Activated T-cell treated with anti-CD3 and anti-CD28 coated beads for 4 hours (primary cell): ENCODE results near the gene ITM2C.

ENCODE experiments used
- DNase-seq: peaks from one replicate; pipeline ENCODE4 v3.0.0-alpha.2; 2020

The ITM2C gene, protein sequence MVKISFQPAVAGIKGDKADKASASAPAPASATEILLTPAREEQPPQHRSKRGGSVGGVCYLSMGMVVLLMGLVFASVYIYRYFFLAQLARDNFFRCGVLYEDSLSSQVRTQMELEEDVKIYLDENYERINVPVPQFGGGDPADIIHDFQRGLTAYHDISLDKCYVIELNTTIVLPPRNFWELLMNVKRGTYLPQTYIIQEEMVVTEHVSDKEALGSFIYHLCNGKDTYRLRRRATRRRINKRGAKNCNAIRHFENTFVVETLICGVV

DNA sequence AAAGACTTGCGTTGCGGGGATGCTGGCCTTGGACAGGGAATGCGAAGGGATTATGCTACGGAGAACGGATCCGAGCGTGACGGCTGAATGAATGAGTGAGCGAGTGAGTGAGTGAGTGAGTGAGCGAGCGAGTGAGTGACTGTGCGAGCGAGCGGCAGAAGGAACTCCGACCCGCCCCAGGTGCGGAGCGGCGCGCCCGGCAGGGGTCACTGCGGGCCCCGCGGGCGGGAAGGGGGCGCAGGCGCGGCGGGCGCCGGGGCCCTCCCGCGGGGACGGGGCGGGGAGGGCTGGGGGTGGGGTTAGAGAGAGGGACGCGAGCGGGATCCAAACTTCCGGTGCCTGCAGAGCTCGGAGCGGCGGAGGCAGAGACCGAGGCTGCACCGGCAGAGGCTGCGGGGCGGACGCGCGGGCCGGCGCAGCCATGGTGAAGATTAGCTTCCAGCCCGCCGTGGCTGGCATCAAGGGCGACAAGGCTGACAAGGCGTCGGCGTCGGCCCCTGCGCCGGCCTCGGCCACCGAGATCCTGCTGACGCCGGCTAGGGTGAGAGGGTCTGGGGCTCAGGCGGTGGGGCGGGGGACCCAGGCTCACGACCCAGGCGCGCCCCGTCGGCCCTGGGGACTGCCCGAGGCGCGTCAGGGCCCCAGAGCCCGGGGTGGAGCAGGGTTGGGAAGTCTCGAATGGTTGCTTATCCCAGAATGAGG is at the start of gene ITM2C:
TSS of gene ITM2C (plus strand) at position 338 of the 702 bp plus-strand sequence. CDS start at position 422, 84 bp downstream.
- DNase-seq: peak; percentile 58

DNA sequence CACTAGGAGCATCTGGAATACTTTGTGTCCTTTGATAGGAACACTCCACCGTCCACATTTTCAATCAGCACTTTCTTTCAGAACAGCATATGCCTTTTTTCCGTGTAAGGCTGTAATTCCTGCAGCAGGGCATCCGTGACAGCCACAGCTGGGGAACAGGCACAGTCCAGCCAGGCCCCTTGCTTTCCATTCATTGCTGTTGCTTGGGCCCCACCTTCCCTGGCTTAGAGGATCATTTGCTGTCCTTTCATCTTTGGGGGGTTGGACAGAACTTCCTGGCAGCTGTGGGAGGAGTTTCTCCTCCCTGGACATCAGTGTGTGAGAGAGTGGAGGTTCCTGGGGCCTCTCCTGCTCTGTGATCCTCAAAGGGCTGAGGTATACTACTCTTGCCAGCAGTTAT is 49.7 kb upstream of the ITM2C start:
- DNase-seq: no peak

DNA sequence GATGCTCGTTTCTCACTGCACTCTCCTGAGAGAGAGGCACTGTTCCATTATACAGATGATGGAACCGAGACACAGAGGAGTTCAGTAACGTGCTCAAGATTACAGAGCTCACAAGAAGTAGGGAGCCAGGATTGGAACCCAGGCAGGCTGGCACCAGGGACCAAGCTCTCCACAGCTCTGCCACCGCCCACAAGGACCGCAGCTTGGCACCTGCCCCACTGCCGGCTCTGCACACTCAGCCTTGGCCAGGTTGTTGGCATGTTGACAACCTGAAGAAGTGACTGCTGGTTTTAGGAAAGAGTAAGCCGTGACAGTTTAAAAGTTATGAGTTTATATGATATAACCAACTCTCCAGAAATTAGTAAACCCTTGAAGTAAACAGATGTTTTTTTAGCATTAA is 48.0 kb upstream of the ITM2C start:
- DNase-seq: no peak

DNA sequence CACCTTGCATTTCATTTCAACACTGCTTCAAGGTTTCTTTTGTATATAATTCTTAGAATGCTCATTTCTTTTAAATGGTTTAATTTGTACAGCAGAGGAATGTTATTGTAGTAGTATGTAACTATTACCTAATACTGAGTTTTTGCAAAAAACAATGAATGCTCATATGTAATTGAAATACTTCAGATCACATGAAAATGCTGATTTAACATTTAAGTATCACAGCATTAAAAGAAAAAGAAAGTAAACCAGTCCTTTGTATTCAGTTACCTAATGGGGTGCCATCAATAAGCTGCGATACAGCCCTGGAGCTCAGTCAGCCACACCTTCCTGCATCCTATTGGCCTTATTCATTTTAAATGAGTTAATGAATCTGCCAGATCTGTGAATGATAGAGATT is 45.3 kb upstream of the ITM2C start:
- no peak for DNase-seq

DNA sequence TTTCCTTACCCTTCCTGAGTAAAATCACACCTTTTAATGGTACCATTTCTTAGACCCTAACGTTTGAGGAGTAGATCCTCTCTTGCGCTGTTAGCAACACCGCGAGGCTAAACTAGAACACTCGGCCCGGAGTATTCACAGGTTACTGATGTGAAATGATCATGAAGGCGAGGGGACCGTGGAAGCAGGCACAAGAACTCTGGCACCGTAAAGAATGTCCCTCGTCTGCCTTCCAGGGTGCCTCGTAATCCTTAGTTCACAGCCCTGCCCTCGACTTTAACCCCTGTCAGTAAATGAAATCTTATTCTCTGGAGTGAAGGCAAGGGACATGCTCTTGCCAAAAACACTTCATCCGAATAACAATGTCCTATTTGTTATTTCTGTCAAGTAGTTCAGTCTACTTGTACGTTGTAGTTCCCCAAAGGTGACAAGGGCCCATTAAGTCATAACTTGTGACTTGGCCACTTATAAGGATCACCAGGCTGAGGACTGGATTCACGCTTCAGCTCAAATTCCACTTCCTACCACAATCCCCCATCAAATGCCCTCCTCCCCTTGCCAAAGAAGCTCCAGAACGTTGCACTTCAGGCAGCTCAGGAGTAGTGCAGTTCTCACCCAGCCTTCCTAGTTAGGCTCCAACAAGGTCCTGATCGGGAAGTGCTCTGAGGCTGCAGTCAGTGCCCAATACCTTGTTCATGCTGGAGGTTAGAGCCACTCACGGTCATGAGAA is 43.3 kb upstream of the ITM2C start:
- DNase-seq: no peak

DNA sequence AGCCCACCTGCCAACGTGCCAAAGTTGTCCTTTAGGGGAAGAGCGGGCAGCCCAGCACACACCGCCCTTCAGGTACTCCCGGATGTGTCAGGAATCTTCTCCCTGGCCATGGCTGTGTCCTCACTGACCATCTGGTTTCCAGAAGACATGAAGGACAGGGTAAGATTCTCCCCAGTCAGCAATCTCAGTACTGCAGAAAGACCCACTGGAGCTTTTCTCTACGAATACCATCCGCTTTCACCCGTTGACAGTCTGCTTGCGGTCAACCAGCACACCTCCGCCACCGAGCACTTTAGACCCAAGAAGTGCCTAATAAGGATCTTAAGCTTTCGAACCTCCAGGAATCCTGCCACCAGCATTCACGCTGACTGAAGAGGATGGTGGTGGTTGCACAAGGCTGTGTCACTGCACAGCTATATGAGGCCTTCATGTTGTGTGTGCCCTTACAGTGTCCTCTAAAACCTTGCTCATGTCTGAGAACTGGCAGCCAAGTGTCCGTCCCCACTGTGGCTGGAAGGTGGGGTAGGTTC is 42.7 kb upstream of the ITM2C start:
- no peak for DNase-seq

DNA sequence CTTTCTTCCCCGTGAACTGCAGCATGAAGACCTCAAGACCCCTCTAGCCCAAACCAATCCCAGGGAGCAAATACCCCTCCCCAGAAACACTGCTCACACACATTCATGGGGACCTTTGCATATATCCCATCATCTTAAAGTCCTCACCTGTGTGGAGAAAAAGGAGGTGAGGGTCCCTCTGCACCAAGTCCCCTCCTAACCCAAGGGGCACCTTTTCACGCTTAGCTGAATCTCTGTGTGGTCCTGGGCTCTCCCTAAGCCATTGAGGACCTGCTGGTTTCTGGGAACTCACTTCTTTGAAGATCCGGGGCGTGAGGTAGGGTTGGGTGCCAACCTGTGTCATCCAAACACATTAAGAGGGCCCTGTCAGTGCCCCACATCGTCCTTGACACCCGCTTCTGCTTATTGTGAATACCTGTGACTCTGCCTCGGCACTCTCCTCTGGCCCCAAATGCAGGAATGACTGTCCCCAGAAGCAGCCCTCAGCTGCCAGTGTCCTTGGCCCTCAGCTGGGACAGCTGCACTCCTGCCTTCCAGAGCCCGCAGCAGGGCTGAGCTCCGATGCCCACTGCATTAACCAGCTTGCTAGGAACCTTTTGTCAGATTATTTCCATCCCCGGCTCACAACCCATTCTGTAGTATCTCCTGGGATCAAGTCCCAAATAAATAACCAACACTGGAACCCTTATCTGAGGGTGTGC is 41.3 kb upstream of the ITM2C start:
- DNase-seq: no peak

DNA sequence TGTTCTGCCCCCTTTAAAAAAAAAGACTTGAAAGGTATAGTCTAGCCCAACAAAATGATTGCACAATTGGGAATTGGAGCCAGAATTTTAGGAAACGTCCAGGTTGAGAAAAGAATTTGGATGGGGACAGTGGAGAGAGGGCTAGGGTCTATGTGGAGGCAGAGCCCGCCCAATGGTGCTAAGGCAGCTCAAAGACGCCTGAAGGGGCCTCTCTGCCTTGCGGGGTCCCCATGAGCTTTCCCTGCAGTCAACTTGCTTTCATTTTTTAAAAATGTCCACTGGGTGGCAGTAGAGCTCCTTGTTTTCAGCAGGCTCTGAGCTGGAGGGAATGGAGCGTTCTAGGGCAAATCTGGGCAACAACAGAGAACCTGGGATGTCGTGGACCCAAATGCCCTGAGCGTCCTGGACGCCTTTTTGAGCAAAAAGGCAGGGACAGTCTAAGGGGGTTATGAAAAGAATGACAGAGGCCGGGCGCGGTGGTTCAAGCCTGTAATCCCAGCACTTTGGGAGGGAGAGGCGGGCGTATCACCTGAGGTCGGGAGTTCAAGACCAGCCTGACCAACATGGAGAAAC is 40.2 kb upstream of the ITM2C start:
- DNase-seq: peak; percentile 42

DNA sequence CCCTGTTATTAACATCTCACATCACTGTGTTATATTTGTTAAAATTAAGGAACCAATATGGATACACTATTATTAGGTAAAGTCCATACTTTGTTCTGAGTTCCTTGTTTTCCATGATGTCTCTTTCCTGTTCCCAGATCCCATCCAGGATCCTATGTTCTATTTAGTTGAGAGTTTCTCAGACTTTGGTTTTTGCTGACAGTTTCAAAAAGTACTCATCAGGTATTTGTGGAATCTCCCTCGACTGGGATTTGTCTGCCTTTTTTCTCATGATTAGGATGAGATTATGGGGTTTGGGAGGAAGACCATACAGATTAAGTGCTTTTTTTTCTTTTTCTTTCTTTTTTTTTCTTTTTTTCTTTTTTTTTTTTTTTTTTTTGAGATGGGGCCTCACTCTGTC is 39.4 kb upstream of the ITM2C start:
- no peak for DNase-seq

DNA sequence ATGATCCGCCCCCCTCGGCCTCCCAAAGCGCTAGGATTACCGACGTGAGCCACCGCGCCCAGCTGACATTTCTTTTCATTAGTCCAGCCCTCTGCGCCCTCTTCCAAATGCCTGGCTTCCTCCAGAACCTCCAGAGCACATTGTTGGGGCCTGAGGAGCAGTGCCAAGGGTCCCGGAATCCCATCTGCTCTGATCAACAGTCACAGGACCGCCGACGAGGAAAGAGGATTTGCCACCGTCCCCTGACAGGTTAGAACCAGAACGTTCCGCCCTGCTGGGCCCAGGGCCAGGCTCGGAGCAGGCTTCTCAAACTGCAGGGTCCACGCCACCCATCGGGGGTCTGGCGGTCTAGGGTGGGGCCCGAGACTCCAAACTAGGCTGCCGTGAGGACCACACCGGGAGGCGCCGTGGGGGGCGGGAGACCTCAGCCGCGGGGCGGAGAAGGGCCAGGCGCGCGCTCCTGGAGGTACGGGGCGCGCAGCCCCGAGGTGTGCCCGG is 36.9 kb upstream of the ITM2C start:
- DNase-seq: no peak

DNA sequence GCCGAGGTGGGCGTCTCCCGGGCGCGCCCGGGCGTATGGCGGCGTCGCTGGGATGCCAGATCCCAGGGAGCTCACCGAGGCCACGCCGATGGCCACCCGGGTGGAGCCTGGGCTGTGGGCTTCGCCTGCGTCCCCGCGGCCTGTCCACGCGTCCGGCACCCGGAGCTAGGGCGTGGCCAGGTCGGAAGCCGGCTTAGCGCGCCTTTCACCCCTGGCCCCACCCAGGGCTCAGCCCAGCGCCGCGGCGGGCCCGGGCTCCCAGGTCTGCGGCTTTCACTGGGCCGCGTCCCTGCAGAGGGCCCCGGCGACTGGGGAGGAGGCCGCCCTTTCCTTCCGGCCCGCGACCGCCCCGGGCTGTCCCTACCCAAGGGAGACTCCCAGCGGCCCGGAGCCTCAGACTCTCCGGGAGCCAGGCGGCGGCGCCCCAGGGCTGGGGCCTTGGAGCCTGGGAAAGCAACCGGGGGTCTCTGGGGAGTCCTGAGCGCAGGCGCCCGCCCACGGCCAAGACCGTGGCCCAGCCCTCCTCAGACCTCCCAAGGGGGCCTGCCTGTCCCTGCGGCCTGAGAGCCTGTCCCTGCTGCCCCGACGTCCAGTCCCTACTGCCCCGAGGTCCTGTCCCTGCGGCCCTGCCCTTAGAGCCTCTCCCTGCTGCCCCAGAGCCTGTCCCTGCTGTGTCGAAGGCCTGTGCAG is 36.3 kb upstream of the ITM2C start:
- no peak for DNase-seq

DNA sequence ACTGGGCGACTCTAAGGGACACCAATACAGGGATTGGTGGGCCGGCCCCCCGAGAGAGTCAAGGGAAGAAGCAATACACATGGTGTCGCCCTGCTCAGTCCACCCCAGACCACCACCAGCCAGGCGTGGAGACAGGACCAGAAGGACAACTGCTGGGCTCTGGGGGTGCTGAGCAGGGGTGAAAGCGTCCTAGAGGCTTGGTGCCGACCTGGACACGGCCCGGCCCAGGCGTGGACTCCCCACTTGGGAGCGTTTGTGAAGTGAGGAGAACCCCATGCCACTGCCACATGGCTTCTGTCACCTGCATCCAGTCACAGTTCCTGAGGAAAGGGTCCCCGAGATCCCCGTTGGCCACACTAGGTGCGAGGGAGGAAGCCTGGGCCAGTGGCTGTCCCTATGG is 35.4 kb upstream of the ITM2C start:
- DNase-seq: no peak

DNA sequence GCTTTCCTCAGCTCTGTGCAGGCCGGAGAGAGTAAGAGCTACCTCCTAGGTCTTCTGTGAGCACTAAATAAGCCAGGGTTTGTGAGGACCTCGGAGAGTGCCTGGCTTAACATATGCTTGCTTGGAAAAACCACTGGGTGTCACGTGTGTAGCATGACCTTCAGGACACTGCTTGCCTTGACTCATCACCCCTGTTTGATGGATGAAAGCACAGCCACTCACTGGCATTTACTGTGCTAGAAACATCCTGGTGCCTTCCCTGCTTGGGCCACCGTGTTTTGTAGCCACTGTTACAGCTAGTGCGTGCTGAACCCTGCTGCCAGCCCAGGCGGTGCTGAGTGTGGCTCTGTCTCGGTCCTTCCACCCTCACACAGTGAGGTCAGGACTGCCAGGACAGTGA is 34.8 kb upstream of the ITM2C start:
- DNase-seq: no peak

DNA sequence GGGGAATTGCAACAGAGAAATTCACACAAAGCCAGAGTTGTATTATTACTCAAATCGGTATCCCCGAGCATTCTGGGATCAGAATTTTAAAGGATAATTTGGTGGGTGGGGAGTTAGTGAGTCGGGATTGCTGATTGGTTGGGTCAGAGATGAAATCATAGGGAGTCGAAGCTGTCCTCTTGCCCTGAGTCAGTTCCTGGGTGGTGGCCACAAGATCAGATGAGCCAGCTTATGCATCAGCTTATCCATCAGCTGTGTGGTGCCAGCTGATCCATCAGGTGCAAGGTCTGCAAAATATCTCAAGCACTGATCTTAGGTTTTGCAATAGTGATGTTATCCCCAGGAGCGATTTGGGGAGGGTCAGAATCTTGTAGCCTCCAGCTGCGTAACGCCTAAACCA is 34.3 kb upstream of the ITM2C start:
- DNase-seq: no peak

DNA sequence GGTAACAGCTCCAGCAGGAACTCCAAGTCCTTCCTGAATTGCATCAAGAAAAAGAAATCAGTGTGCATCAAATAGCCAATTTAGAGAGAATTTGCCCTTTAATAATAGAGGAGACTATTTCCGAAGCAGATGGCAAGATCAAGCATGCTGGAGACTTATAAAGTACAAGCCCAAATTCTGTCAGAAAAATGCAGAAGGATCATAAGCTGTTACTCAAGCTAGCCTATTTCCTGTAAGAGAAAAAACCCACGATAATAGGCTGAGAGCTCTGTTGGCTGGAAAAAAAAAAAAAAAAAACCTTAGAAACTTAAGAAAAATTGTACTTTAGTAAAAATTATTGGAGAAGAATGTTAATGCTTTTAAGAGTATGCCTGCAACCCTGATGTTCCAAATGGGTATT is 24.4 kb upstream of the ITM2C start:
- DNase-seq: no peak

DNA sequence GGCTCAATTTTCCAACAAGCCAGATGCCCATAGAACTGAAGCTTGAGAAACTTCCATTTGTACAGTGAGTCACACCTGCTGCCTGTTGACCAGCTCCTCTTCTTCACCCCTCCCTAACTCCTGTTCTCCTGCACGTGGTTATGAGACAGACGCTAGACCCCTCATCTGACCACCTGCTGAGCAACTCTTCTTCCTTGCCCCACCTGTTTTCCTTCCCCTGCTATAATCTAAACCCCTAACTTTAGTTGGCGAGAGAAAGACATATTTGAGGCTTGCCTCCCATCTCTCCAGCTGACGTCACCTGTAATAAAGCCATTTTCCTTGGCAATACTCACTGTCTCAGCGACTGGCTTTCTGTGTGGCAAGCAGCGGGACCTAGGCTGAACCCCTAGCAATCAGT is 22.3 kb upstream of the ITM2C start:
- no peak for DNase-seq

DNA sequence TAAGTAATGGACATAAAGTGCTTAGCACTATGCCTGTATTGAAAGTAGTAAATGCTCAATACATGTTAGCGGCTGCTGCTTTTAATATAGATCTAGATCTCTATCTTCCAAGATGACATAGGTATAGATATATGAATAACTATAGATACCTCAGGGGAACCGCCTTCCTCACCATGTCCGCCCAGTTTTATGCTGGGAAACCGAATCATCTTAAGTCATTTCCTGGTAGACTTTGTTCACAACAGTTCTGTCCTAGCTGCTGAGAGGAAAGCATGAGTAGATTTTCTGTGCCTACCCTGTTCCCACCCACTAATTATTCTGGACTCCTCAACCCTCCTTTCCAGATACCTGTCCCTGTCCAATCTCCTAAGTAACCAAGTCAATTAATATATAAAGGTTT is 21.6 kb upstream of the ITM2C start:
- no peak for DNase-seq

DNA sequence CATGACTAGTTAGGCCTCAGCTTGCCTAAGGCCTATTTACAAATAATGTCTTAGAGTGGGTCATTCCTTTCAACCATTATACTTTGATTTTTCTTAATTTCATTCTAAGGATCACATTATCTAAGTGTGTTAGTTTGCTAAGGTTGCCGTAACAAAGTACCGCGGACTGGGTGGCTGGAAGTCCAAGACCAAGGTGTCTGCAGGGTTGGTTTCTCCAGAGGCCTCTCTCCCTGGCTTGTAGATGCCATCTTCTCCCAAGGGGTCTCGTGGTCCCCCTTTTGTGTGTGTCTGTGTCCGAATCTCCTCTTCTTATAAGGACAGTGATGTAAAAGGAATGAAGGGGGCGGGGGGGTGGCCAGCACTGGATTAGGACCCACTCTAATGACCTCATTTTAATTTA is 18.4 kb upstream of the ITM2C start:
- DNase-seq: no peak

DNA sequence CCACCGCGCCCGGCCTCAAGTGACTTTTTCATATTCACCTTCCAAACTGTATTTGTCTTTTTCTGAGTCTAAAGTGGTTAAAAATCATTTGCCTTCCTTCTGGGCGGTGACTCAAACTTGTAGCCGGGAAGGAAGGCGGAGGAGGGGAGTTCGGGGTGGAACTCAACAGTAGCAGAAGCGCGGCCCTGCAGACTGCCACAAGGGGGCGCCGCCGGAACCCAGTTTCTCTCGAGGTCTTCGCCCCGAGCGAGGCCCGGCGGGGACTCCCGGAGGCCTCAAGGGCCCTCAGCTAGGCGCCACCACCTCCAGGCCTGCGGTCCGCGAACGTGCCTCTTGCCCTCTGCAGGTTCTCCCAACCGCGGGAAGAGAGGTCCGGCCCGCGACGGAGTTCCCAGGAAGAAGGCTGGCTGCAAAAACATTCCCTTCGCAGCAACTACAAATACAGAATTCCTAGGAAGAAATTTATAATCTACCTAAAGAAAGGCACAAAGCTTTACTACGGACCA is 16.8 kb upstream of the ITM2C start:
- DNase-seq: peak; percentile 91

DNA sequence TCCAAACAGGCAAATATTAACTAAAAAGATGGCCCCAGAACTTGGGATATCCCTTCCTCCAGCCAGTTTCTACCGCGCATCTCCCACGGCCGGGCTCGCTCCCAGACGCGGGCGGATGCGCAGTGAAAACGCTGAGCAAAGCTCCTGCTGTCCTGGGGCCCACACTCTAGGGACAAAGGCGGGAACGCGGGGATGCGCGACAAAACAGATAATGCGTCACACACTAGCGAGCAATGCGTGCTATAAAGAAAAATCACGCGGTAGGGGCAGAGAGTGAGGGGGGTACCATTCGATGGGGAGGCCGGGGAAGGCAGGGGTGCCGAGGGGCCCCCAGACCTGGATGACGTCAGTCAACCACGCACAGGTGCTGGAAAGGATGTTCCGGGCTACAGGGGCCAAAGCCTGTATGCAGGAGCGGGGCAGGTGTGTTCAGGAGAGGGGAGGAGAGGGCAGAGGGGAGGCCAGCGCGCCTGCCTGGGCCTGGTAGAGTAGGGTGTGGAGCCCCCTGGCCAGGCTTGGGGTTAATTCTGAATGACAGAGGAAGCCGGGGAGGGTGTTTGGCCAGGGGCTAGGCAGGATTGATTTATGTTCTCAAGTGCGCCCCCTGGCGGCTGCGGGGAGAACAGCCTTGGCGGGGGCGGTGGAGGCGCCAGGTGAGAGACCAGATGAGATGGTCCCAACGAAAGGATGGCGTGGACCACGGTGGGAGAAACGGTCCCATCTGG is 14.9 kb upstream of the ITM2C start:
- peak; percentile 70 for DNase-seq

DNA sequence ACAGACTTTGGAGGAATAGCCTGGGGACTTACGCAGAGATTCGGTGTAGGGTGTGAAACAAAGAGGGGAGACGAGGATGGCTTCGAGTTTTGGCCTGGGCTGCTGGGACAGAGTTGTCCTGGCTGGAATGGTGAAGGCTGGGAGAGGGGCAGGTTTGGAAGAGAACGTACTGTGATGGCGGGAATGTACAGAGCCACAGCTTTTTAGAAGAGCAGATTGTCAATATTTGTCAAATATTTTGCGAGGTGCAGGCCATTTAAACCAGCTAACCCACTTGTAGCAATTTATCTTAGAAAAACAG is 14.4 kb upstream of the ITM2C start:
- DNase-seq: no peak
